Measurements from ENCODE around the gene LILRB5.

- TF ChIP-seq GATA3 (IDR thresholded peaks at IDR 0.05; ENCODE audit: low read depth, low read length), result no peak
- no peak for TF ChIP-seq GATA2 (IDR thresholded peaks at IDR 0.05; ENCODE audit: low read depth, low read length)
These were observed 18.9 kb upstream of the LILRB5 start for GRCh38 chr19:54275951-54276350.

All from SH-SY5Y (cell line).